Panc1 (cell line): ENCODE results near the gene CARD10.

Source experiments
- SIN3A ChIP-seq: IDR thresholded peaks from 2 replicates; pipeline ENCODE4 v1.6.1; 2012; ENCODE audit warnings: low read depth, mild to moderate bottlenecking, low read length, moderate library complexity, borderline replicate concordance; ENCODE audit not compliant: insufficient read depth
- TCF7L2 ChIP-seq: IDR thresholded peaks from 2 replicates; pipeline ENCODE4 v1.6.1; 2011; ENCODE audit warnings: mild to moderate bottlenecking, low read depth, low read length, inconsistent platforms
- TF ChIP-seq, protein P1 (sequence below): fragments of 450-650 bp; IDR thresholded peaks from 2 replicates; pipeline ENCODE4 v1.5.1; 2017; ENCODE audit warnings: mild to moderate bottlenecking

- TF ChIP-seq, protein P1, sequence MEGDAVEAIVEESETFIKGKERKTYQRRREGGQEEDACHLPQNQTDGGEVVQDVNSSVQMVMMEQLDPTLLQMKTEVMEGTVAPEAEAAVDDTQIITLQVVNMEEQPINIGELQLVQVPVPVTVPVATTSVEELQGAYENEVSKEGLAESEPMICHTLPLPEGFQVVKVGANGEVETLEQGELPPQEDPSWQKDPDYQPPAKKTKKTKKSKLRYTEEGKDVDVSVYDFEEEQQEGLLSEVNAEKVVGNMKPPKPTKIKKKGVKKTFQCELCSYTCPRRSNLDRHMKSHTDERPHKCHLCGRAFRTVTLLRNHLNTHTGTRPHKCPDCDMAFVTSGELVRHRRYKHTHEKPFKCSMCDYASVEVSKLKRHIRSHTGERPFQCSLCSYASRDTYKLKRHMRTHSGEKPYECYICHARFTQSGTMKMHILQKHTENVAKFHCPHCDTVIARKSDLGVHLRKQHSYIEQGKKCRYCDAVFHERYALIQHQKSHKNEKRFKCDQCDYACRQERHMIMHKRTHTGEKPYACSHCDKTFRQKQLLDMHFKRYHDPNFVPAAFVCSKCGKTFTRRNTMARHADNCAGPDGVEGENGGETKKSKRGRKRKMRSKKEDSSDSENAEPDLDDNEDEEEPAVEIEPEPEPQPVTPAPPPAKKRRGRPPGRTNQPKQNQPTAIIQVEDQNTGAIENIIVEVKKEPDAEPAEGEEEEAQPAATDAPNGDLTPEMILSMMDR: no peak
- TF ChIP-seq SIN3A: no peak
- TF ChIP-seq TCF7L2: no peak
These were observed 37.0 kb downstream of the CARD10 start for GRCh38 chr22:37482244-37482643.
